Panc1 (cell line): ENCODE results near the gene ABCC4. TPM values are rescaled to one million over a fixed set of nuclear protein-coding genes. Genes with fewer than 3 reads are reported as not detected.

ENCODE experiments used
- ATAC-seq: fragments of 200-7000 bp; cut with Tn5 transposase; 2 replicates; pipeline ENCODE4 v1.9.1; 2020; ENCODE audit warnings: mild to moderate bottlenecking, moderate library complexity
- BruUV-seq: library from RNA; stranded (reverse); fragments of 400-500 nt; replicated peaks from 2 replicates; lab custom pipeline; 2021; lab: Mats Ljungman, UMichigan
- CTCF ChIA-PET: fragments of 300-600 bp; sonication (Branson Sonifier 250); formaldehyde crosslinking; loops from one replicate; lab custom pipeline; 2022; ENCODE audit warnings: antibody characterized with exemption; lab: Charles Lee
- POLR2A ChIA-PET: fragments of 300-600 bp; sonication (Branson Sonifier 250); formaldehyde crosslinking; loops from one replicate; lab custom pipeline; 2022; ENCODE audit warnings: antibody characterized with exemption; lab: Charles Lee
- DNase-seq: peaks from one replicate; pipeline ENCODE4 v3.0.0-alpha.2; 2010; ENCODE audit warnings: low read depth, low spot score
- H3K27ac ChIP-seq: 2 replicates; pipeline ENCODE4 v1.5.1; 2011; ENCODE audit warnings: mild to moderate bottlenecking, low read length, inconsistent platforms
- H3K27me3 ChIP-seq: fragments of 200-500 bp; sonication (Bioruptor generic); 2 replicates; pipeline ENCODE4 v1.6.0; 2014; ENCODE audit warnings: low read length, inconsistent platforms; ENCODE audit not compliant: control insufficient read depth, insufficient read depth
- H3K36me3 ChIP-seq: fragments of 200-500 bp; sonication (Bioruptor generic); 2 replicates; pipeline ENCODE4 v1.5.1; 2014; ENCODE audit warnings: inconsistent platforms, mild to moderate bottlenecking, low read length, moderate library complexity; ENCODE audit not compliant: control insufficient read depth, insufficient read depth
- H3K4me1 ChIP-seq: 2 replicates; pipeline ENCODE4 v1.5.1; 2011; ENCODE audit warnings: inconsistent platforms, mild to moderate bottlenecking, low read length, moderate library complexity; ENCODE audit not compliant: control insufficient read depth, insufficient read depth
- H3K4me3 ChIP-seq, 2 experiments: 2 replicates each; pipeline ENCODE4 v1.5.1; 2011 to 2012; ENCODE audit warnings: low read depth in 2 of 2, low read length in 2 of 2, mild to moderate bottlenecking in 2 of 2, inconsistent platforms in 1 of 2, moderate library complexity in 1 of 2
- H3K9me3 ChIP-seq: fragments of 200-500 bp; sonication (Bioruptor generic); 2 replicates; pipeline ENCODE4 v1.5.1; 2014; ENCODE audit warnings: low read depth, mild to moderate bottlenecking, inconsistent platforms, low read length, moderate library complexity; ENCODE audit not compliant: control insufficient read depth, insufficient read depth
- POLR2AphosphoS5 ChIP-seq: IDR thresholded peaks from 2 replicates; pipeline ENCODE4 v1.6.1; 2012; ENCODE audit warnings: mild to moderate bottlenecking, low read depth, low read length, moderate library complexity
- SIN3A ChIP-seq: IDR thresholded peaks from 2 replicates; pipeline ENCODE4 v1.6.1; 2012; ENCODE audit warnings: low read depth, mild to moderate bottlenecking, low read length, moderate library complexity, borderline replicate concordance; ENCODE audit not compliant: insufficient read depth
- TCF7L2 ChIP-seq: IDR thresholded peaks from 2 replicates; pipeline ENCODE4 v1.6.1; 2011; ENCODE audit warnings: mild to moderate bottlenecking, low read depth, low read length, inconsistent platforms
- in situ Hi-C: cut with HindIII; loops from 2 replicates; pipeline ENCODE4 v1.10.0; 2016; ENCODE audit warnings: low sequenced_read_pairs, low pct_unique_long_range_greater_than_20kb
- intact Hi-C: fragments of 100-400 bp; cut with micrococcal nuclease; formaldehyde crosslinking; loops from one replicate; pipeline ENCODE4 v1.10.0; 2022; ENCODE audit not compliant: unreplicated experiment
- total RNA-seq: library from RNA; stranded (reverse); gene quantifications from one replicate; pipeline ENCODE4 v1.2.1, GENCODE V29; 2021; ENCODE audit not compliant: unreplicated experiment
- TF ChIP-seq, protein P1 (sequence below), 2 experiments: IDR thresholded peaks; 2 replicates each; pipeline ENCODE4 v1.6.1; 2011 to 2012; ENCODE audit warnings: low read depth in 2 of 2, control low read depth in 1 of 2, low read length in 1 of 2, mild to moderate bottlenecking in 1 of 2, moderate library complexity in 1 of 2; ENCODE audit not compliant: insufficient read depth in 1 of 2
- TF ChIP-seq, protein P2 (sequence below): fragments of 450-650 bp; IDR thresholded peaks from 2 replicates; pipeline ENCODE4 v1.5.1; 2017; ENCODE audit warnings: mild to moderate bottlenecking

ABCC4 gene
- total RNA-seq, 1 experiment from 2014 or later: 69.3 TPM

DNA sequence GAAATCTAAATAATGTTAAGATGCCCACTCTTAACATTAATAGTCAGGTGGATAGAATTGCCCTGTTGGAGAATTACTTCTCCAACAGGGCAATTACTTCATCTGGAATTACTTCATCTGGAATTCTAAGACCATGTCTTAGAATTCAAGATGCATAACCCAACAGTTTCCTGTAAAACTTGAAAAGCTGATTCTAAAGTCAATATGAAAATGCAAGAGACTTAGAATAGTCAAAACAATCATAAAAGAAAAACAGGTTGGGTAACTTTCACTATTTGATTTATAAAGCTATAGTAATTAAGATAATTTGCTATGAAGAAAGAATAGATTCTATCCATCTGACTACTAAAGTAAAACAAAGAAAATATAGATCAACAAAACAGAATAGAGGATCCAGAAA, 75.2 kb downstream of the ABCC4 start:
- Histone ChIP-seq H3K27me3 (no peaks in the 10 kb centered on the region), H3K4me1 (peaks cover 5% of the 10 kb centered on the region), H3K4me3 (no peak overlapping the region), H3K9me3 (no peaks in the 10 kb centered on the region), H3K36me3 (no peaks in the 10 kb centered on the region), H3K27ac (peak overlapping the region; percentile 54; the same call in 1 of the 2 replicates)
- ChIA-PET CTCF (interaction anchor here (0.6 kb wide), 1 partner anchor 156 kb away, joined by 4 read pairs; no protein-coding TSS in a partner anchor), POLR2A (interaction anchor here (0.7 kb wide), 1 partner anchor 77 kb away, joined by 4 read pairs; no protein-coding TSS in a partner anchor)
- intact Hi-C loops: no loop called here
- no peak for DNase-seq
- ATAC-seq: no peak
- TF ChIP-seq, protein P1, sequence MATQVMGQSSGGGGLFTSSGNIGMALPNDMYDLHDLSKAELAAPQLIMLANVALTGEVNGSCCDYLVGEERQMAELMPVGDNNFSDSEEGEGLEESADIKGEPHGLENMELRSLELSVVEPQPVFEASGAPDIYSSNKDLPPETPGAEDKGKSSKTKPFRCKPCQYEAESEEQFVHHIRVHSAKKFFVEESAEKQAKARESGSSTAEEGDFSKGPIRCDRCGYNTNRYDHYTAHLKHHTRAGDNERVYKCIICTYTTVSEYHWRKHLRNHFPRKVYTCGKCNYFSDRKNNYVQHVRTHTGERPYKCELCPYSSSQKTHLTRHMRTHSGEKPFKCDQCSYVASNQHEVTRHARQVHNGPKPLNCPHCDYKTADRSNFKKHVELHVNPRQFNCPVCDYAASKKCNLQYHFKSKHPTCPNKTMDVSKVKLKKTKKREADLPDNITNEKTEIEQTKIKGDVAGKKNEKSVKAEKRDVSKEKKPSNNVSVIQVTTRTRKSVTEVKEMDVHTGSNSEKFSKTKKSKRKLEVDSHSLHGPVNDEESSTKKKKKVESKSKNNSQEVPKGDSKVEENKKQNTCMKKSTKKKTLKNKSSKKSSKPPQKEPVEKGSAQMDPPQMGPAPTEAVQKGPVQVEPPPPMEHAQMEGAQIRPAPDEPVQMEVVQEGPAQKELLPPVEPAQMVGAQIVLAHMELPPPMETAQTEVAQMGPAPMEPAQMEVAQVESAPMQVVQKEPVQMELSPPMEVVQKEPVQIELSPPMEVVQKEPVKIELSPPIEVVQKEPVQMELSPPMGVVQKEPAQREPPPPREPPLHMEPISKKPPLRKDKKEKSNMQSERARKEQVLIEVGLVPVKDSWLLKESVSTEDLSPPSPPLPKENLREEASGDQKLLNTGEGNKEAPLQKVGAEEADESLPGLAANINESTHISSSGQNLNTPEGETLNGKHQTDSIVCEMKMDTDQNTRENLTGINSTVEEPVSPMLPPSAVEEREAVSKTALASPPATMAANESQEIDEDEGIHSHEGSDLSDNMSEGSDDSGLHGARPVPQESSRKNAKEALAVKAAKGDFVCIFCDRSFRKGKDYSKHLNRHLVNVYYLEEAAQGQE (IDR thresholded peaks at IDR 0.05; ENCODE audit: insufficient read depth in 1 of 2, low read depth in 2 of 2, low read length in 1 of 2): no peak
- TF ChIP-seq SIN3A (no peak), TCF7L2 (no peak), POLR2AphosphoS5 (no peak)
- TF ChIP-seq, protein P2, sequence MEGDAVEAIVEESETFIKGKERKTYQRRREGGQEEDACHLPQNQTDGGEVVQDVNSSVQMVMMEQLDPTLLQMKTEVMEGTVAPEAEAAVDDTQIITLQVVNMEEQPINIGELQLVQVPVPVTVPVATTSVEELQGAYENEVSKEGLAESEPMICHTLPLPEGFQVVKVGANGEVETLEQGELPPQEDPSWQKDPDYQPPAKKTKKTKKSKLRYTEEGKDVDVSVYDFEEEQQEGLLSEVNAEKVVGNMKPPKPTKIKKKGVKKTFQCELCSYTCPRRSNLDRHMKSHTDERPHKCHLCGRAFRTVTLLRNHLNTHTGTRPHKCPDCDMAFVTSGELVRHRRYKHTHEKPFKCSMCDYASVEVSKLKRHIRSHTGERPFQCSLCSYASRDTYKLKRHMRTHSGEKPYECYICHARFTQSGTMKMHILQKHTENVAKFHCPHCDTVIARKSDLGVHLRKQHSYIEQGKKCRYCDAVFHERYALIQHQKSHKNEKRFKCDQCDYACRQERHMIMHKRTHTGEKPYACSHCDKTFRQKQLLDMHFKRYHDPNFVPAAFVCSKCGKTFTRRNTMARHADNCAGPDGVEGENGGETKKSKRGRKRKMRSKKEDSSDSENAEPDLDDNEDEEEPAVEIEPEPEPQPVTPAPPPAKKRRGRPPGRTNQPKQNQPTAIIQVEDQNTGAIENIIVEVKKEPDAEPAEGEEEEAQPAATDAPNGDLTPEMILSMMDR: no peak
- BruUV-seq: no TSS peak
- in situ Hi-C loops: no loop called here

DNA sequence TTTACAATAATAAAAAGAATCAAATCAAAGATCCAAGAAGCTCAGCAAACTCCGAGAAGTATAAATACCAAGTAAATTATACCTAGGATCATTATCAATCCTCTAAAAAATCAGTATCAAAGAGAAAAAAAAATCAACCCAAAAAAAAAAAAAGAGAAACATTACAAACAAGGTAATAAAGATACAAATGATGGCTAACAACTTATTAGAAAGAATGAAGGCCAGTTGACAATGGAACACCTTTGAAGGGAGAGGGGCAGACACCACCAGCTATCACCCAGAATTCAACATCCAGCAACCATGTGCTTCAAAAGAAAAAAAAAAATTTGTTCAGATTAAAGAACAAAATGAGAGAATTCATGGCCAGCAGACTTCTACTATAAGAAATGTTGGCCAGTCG, 77.2 kb downstream of the ABCC4 start:
- POLR2A ChIA-PET: interaction anchor here (0.6 kb wide), 1 partner anchor 76 kb away, joined by 3 read pairs; no protein-coding TSS in a partner anchor
- BruUV-seq: no TSS peak
- ATAC-seq (no peak), DNase-seq (no peak)
- intact Hi-C loops (no loop called here), in situ Hi-C loops (no loop called here)
- peaks cover 5% of the 10 kb centered on the region for H3K4me1 ChIP-seq
- no peak overlapping the region for H3K27ac ChIP-seq
- no peak for TF ChIP-seq TCF7L2
- H3K36me3 ChIP-seq: no peaks in the 10 kb centered on the region
- CTCF ChIA-PET: no interaction called here
- no peaks in the 10 kb centered on the region for H3K27me3 ChIP-seq
- H3K4me3 ChIP-seq: no peak overlapping the region
- no peaks in the 10 kb centered on the region for H3K9me3 ChIP-seq

DNA sequence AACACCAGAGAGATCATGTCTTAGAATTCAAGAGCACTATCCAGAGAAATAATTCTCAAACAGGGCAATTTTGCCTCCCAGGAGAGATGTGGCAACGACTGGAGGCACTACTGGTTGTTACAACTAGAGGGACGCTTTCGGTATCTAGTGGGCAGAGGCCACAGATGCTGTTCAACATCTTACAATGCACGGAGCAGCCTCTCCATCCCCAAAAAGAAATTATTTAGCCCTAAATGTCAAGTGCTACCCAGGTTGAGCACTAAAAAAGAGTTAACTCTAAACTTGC, 78.6 kb downstream of the ABCC4 start:
- Histone ChIP-seq H3K27me3 (no peaks in the 10 kb centered on the region), H3K9me3 (no peaks in the 10 kb centered on the region), H3K4me1 (peaks cover 5% of the 10 kb centered on the region), H3K27ac (peak overlapping the region; percentile 54; the same call in 1 of the 2 replicates), H3K4me3 (no peak overlapping the region), H3K36me3 (no peaks in the 10 kb centered on the region)
- in situ Hi-C loops (no loop called here), intact Hi-C loops (no loop called here)
- TF ChIP-seq, protein P2: no peak
- TF ChIP-seq TCF7L2 (no peak), POLR2AphosphoS5 (no peak), SIN3A (no peak)
- TF ChIP-seq, protein P1 (IDR thresholded peaks at IDR 0.05; ENCODE audit: insufficient read depth in 1 of 2, low read depth in 2 of 2, low read length in 1 of 2): no peak
- BruUV-seq: no TSS peak
- CTCF ChIA-PET: no interaction called here
- POLR2A ChIA-PET: no interaction called here
- ATAC-seq: no peak
- no peak for DNase-seq
